Nephron progenitor cell (in vitro differentiated cells): ENCODE data around the gene GRK6.
A peak's percentile ranks its signal among the peaks of the same experiment; 100 is the strongest.

Experiments
- DNase-seq: peaks from one replicate; pipeline ENCODE4 v3.0.0; 2021
- H3K27ac Mint-ChIP-seq: 2 replicates; pipeline ENCODE4 v1.8.0; 2021; ENCODE audit warnings: mild to moderate bottlenecking, moderate library complexity, mixed read lengths
- H3K27me3 Mint-ChIP-seq: 2 replicates; pipeline ENCODE4 v1.8.0; 2021; ENCODE audit warnings: mild to moderate bottlenecking, low read depth, mixed read lengths; ENCODE audit not compliant: poor library complexity
- H3K36me3 Mint-ChIP-seq: 2 replicates; pipeline ENCODE4 v1.8.0; 2021; ENCODE audit warnings: low read depth, mixed read lengths
- H3K4me1 Mint-ChIP-seq: 2 replicates; pipeline ENCODE4 v1.8.0; 2021; ENCODE audit warnings: mixed read lengths
- H3K4me3 Mint-ChIP-seq: 2 replicates; pipeline ENCODE4 v1.8.0; 2021; ENCODE audit warnings: mild to moderate bottlenecking, moderate library complexity, mixed read lengths
- H3K9me3 Mint-ChIP-seq: 2 replicates; pipeline ENCODE4 v1.8.0; 2021; ENCODE audit warnings: mild to moderate bottlenecking, moderate library complexity, mixed read lengths
- CTCF ChIP-seq: fragments of 200-600 bp; sonication (generic); IDR thresholded peaks from 2 replicates; pipeline ENCODE4 v1.5.0; 2021; ENCODE audit warnings: antibody characterized with exemption

Gene GRK6

GRCh38 chr5:177427919-177428573 is 1.6 kb downstream of the GRK6 start:
- Mint-ChIP-seq H3K4me1 (peaks cover 57% of the 10 kb centered on the region), H3K36me3 (no peaks in the 10 kb centered on the region)
- no peak for DNase-seq

GRCh38 chr5:177428574-177429217 is 2.2 kb downstream of the GRK6 start:
- no peak for DNase-seq
- H3K9me3 Mint-ChIP-seq = no peaks in the 10 kb centered on the region
- H3K27me3 Mint-ChIP-seq = no peaks in the 10 kb centered on the region
- no peak for TF ChIP-seq CTCF
- H3K27ac Mint-ChIP-seq = peak overlapping the region; percentile 55
- peaks cover 57% of the 10 kb centered on the region for H3K4me1 Mint-ChIP-seq
- H3K36me3 Mint-ChIP-seq = peaks cover 4% of the 10 kb centered on the region
- peak overlapping the region; percentile 61 for H3K4me3 Mint-ChIP-seq

More at GRCh38 chr5:177427919-177428573, 1.6 kb downstream of the GRK6 start:
- Mint-ChIP-seq H3K27ac (no peak overlapping the region), H3K9me3 (no peaks in the 10 kb centered on the region), H3K4me3 (peak overlapping the region; percentile 88), H3K27me3 (no peaks in the 10 kb centered on the region)
- no peak for TF ChIP-seq CTCF

- H3K4me3 Mint-ChIP-seq = peak overlapping the region; percentile 61
- peaks cover 51% of the 10 kb centered on the region for H3K4me1 Mint-ChIP-seq
- peaks cover 4% of the 10 kb centered on the region for H3K36me3 Mint-ChIP-seq
- H3K27me3 Mint-ChIP-seq = no peaks in the 10 kb centered on the region
- TF ChIP-seq CTCF = no peak
- H3K9me3 Mint-ChIP-seq = no peaks in the 10 kb centered on the region
- no peak for DNase-seq
- peak overlapping the region; percentile 72 for H3K27ac Mint-ChIP-seq
Measured at GRCh38 chr5:177429248-177430040, 3.0 kb downstream of the GRK6 start.

- H3K27ac Mint-ChIP-seq = peak overlapping the region; percentile 43
- no peak for TF ChIP-seq CTCF
- no peaks in the 10 kb centered on the region for H3K9me3 Mint-ChIP-seq
- no peaks in the 10 kb centered on the region for H3K27me3 Mint-ChIP-seq
- DNase-seq = no peak
- H3K4me3 Mint-ChIP-seq = no peak overlapping the region
- H3K4me1 Mint-ChIP-seq = peaks cover 43% of the 10 kb centered on the region
- peaks cover 4% of the 10 kb centered on the region for H3K36me3 Mint-ChIP-seq
Measured at GRCh38 chr5:177430140-177430951, 3.9 kb downstream of the GRK6 start.

GRCh38 chr5:177430972-177431316 is 4.5 kb downstream of the GRK6 start:
- H3K27me3 Mint-ChIP-seq = no peaks in the 10 kb centered on the region
- TF ChIP-seq CTCF = no peak
- H3K4me1 Mint-ChIP-seq = peaks cover 37% of the 10 kb centered on the region
- H3K4me3 Mint-ChIP-seq = no peak overlapping the region
- DNase-seq = no peak
- no peaks in the 10 kb centered on the region for H3K9me3 Mint-ChIP-seq
- peak overlapping the region; percentile 30 for H3K27ac Mint-ChIP-seq
- H3K36me3 Mint-ChIP-seq = peaks cover 4% of the 10 kb centered on the region
